Upper lobe of left lung (tissue), 4 donors: Measurements from ENCODE around the gene NRP1.

Experiments used
- EP300 ChIP-seq, 4 donors: sonication (generic); formaldehyde crosslinking; IDR thresholded peaks; one replicate each; pipeline ENCODE4 v1.5.1; 2017; ENCODE audit warnings: antibody characterized with exemption in 4 of 4, control low read depth in 2 of 4
- POLR2A ChIP-seq, 4 donors: fragments of 450-650 bp; IDR thresholded peaks; one replicate each; pipeline ENCODE4 v1.5.1; 2016 to 2017; ENCODE audit warnings: antibody characterized with exemption in 4 of 4, mild to moderate bottlenecking in 2 of 4
- POLR2AphosphoS5 ChIP-seq, 2 donors: sonication (generic); formaldehyde crosslinking; IDR thresholded peaks; one replicate each; pipeline ENCODE4 v1.5.1; 2017; ENCODE audit warnings: antibody characterized with exemption in 2 of 2
- TF ChIP-seq, protein P1 (sequence below), 6 experiments: fragments of 450-650 bp in 4 of 6; fragments of 200-600 bp in 2 of 6; sonication (generic) in 2 of 6; IDR thresholded peaks; one replicate each; pipeline ENCODE4 v1.5.1; 2016 to 2019; ENCODE audit warnings: antibody characterized with exemption in 6 of 6

DNA sequence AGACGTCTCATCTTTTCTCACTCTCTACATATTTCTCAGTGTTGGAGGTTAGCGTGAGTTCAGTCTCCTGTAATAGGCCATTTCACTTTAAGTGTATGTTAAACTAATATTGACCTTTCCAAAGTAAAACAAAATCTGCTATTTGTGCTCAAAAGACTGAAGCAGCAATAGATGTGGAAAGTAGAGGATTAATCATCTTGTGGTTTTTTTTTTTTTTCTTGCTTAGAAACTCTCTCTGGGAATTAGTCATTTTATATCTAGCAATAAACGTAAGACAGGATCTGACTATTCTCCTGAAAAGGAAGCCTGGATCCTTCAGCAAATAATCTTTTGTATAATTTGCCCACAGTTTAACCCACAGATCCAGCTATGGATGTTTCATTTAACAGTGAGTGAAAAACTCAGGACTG, 81.7 kb downstream of the NRP1 start:
- no peak for TF ChIP-seq EP300 (IDR thresholded peaks at IDR 0.05)
- TF ChIP-seq, protein P1, sequence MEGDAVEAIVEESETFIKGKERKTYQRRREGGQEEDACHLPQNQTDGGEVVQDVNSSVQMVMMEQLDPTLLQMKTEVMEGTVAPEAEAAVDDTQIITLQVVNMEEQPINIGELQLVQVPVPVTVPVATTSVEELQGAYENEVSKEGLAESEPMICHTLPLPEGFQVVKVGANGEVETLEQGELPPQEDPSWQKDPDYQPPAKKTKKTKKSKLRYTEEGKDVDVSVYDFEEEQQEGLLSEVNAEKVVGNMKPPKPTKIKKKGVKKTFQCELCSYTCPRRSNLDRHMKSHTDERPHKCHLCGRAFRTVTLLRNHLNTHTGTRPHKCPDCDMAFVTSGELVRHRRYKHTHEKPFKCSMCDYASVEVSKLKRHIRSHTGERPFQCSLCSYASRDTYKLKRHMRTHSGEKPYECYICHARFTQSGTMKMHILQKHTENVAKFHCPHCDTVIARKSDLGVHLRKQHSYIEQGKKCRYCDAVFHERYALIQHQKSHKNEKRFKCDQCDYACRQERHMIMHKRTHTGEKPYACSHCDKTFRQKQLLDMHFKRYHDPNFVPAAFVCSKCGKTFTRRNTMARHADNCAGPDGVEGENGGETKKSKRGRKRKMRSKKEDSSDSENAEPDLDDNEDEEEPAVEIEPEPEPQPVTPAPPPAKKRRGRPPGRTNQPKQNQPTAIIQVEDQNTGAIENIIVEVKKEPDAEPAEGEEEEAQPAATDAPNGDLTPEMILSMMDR (IDR thresholded peaks at IDR 0.05): no peak
- TF ChIP-seq POLR2AphosphoS5 (IDR thresholded peaks at IDR 0.05): no peak
- TF ChIP-seq POLR2A (IDR thresholded peaks at IDR 0.05): no peak
